Glutamatergic neuron (in vitro differentiated cells): Measurements from ENCODE around the gene CNIH4. TPM values are rescaled to one million over a fixed set of nuclear protein-coding genes. Genes with fewer than 3 reads are reported as not detected.

Experiments
- DNase-seq: peaks from one replicate; pipeline ENCODE4 v3.0.0; 2022
- H3K27ac Mint-ChIP-seq: one replicate; pipeline ENCODE4 v1.8.0; 2020; ENCODE audit warnings: mild to moderate bottlenecking, mixed read lengths, inconsistent platforms; ENCODE audit not compliant: unreplicated experiment
- H3K27me3 Mint-ChIP-seq: one replicate; pipeline ENCODE4 v1.8.0; 2020; ENCODE audit warnings: mild to moderate bottlenecking, moderate library complexity, mixed read lengths, inconsistent platforms; ENCODE audit not compliant: unreplicated experiment
- H3K36me3 Mint-ChIP-seq: one replicate; pipeline ENCODE4 v1.8.0; 2020; ENCODE audit warnings: mild to moderate bottlenecking, mixed read lengths, inconsistent platforms; ENCODE audit not compliant: unreplicated experiment
- H3K4me1 Mint-ChIP-seq: one replicate; pipeline ENCODE4 v1.8.0; 2020; ENCODE audit warnings: mild to moderate bottlenecking, low read depth, mixed read lengths, inconsistent platforms; ENCODE audit not compliant: unreplicated experiment
- H3K4me3 Mint-ChIP-seq: one replicate; pipeline ENCODE4 v1.8.0; 2020; ENCODE audit warnings: mild to moderate bottlenecking, mixed read lengths, inconsistent platforms; ENCODE audit not compliant: unreplicated experiment
- H3K9me3 Mint-ChIP-seq: one replicate; pipeline ENCODE4 v1.8.0; 2020; ENCODE audit warnings: mild to moderate bottlenecking, moderate library complexity, mixed read lengths, inconsistent platforms; ENCODE audit not compliant: unreplicated experiment
- total RNA-seq: library from RNA; stranded (reverse); fragmentation: NEBNext Ultra II Directional; extraction: Animal tissue kit (Norgen Biotek cat#: 25700); gene quantifications from one replicate; pipeline ENCODE4 v1.2.1, GENCODE V29; 2021; ENCODE audit not compliant: unreplicated experiment
- TF ChIP-seq, protein P1 (sequence below): fragments of 200-600 bp; sonication (generic); IDR thresholded peaks from one replicate; pipeline ENCODE4 v1.5.0; 2021; ENCODE audit not compliant: partially characterized antibody, unreplicated experiment

Gene CNIH4
- total RNA-seq, 1 donor from 2014 or later, result 85.5 TPM

DNA sequence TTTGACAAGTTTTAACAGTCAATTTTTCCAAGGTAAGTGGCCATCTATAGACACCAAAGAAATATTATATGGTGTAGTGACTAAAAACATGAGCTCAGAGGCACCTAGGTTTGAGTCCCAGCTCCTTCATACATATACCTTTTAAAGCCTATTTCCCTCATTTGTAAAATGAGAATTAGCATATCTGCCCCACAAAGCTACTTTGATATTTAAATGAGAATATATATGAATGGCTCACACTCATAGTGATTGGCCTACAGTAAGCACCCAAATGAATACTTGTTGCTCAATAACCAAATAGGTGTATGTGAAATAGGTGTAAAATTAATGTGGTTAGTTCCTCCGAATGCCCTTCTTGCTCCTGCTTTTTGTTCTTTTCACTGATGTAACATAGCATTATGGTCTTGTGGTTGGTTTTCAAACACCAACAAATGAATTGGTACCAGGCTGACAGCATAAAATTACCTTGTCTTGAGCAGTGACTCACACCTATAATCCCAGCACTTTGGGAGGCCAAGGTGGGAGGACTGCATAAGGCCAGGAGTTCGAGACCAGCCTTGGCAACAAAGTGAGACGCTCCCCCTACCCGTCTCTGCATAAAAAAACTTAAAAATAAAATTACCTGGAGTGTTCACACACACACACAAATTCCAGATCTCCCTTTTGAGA is 25.3 kb downstream of the CNIH4 start:
- Mint-ChIP-seq H3K4me3 (no peak overlapping the region), H3K27ac (no peak overlapping the region)
- TF ChIP-seq, protein P1, sequence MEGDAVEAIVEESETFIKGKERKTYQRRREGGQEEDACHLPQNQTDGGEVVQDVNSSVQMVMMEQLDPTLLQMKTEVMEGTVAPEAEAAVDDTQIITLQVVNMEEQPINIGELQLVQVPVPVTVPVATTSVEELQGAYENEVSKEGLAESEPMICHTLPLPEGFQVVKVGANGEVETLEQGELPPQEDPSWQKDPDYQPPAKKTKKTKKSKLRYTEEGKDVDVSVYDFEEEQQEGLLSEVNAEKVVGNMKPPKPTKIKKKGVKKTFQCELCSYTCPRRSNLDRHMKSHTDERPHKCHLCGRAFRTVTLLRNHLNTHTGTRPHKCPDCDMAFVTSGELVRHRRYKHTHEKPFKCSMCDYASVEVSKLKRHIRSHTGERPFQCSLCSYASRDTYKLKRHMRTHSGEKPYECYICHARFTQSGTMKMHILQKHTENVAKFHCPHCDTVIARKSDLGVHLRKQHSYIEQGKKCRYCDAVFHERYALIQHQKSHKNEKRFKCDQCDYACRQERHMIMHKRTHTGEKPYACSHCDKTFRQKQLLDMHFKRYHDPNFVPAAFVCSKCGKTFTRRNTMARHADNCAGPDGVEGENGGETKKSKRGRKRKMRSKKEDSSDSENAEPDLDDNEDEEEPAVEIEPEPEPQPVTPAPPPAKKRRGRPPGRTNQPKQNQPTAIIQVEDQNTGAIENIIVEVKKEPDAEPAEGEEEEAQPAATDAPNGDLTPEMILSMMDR, result no peak

DNA sequence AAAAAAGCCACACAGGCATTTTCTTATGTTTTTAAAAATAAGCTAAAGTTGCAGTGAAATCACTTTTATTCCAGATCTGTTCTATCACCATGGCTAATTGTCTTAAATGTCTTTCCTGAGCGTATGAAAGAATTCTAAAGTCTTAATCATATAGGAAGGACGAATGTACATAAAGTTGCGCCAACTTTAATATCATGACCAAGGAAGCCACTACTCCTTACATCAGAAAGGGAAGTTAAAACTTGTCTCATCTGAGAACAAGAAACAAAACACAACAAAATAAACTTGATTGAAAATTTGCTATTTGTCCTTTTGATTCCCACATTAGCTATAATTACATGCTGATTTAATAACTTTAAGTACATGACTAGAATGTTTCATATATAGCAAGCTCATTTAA is 26.5 kb downstream of the CNIH4 start:
- H3K9me3 Mint-ChIP-seq, result no peaks in the 10 kb centered on the region
- no peaks in the 10 kb centered on the region for H3K27me3 Mint-ChIP-seq
- no peak overlapping the region for H3K4me3 Mint-ChIP-seq
- TF ChIP-seq, protein P1, result no peak
- no peak for DNase-seq
- no peak overlapping the region for H3K27ac Mint-ChIP-seq
- no peaks in the 10 kb centered on the region for H3K4me1 Mint-ChIP-seq
- no peaks in the 10 kb centered on the region for H3K36me3 Mint-ChIP-seq

More for the DNA sequence above, 25.3 kb downstream of the CNIH4 start:
- no peak for DNase-seq
- H3K27me3 Mint-ChIP-seq, result no peaks in the 10 kb centered on the region
- H3K4me1 Mint-ChIP-seq, result no peaks in the 10 kb centered on the region
- no peaks in the 10 kb centered on the region for H3K36me3 Mint-ChIP-seq
- H3K9me3 Mint-ChIP-seq, result no peaks in the 10 kb centered on the region

DNA sequence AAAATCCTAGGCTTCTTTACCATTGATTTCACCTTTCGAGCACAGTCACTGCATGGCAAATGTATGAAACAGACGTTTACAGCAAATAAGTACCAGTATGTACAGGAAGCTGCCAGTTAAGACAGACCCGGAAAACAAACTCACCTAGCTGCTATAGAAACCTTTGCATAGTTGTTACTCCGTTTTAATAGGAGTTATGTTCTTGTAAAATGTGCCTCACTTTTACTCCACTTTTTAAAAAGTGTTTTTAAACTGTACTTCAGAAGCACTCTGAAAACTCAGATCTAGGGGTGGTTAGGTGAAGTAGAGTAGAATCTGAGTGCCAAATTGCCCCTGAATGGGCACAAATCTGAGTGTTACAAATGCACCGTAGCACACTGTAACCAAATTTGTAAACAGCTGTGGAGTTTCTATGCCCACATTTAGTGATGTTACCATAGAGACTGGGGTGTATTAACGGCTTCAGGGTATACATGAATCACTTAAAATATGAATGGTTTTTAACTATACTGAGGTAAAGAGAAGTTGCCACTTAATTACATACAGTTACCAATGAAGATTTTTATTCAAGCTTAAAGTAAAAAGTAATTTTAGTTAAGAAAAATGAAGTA is 30.7 kb downstream of the CNIH4 start:
- Mint-ChIP-seq H3K4me1 (no peaks in the 10 kb centered on the region), H3K9me3 (peaks cover 1% of the 10 kb centered on the region), H3K27me3 (no peaks in the 10 kb centered on the region), H3K27ac (no peak overlapping the region), H3K4me3 (no peak overlapping the region), H3K36me3 (no peaks in the 10 kb centered on the region)
- TF ChIP-seq, protein P1, result no peak
- no peak for DNase-seq

DNA sequence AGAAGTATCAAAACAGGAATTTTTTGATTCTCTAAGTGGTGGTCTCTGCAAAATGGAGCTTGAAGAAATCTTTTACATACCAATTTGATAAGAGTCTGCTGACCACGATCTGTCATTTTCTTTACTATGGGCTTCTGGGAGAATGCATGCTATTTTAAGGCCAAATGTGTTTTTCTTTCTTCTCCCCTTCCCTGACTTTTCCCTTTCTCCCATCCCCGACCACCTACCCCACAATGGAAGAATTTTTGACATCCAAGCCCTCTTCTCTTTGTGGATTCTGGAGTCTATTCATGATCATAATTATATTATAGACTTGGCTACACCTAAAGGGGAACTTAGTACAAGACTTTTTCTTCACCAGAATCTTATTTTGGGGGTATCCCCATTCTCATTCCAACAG is 31.3 kb downstream of the CNIH4 start:
- Mint-ChIP-seq H3K36me3 (no peaks in the 10 kb centered on the region), H3K27me3 (no peaks in the 10 kb centered on the region), H3K9me3 (peaks cover 1% of the 10 kb centered on the region), H3K4me3 (no peak overlapping the region), H3K27ac (no peak overlapping the region), H3K4me1 (no peaks in the 10 kb centered on the region)
- no peak for DNase-seq
- TF ChIP-seq, protein P1, result no peak

DNA sequence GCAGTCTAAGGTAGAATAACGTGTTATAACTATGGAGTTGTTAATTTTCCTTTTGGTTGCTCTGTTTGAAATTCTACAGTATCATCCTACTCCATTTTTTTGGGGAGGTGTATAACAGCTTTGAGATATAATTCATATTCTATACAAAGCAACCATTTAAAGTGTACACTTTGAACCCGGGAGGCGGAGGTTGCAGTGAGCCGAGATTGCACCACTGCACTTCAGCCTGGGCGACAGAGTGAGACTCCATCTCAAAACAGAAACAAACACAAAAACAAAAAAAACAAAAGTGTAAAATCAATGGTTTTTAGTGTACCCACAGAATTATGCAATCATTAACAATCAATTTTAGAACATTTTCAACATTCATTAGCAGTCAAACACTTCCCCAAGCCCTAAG is 33.8 kb downstream of the CNIH4 start:
- Mint-ChIP-seq H3K27ac (no peak overlapping the region), H3K9me3 (peaks cover 1% of the 10 kb centered on the region), H3K36me3 (no peaks in the 10 kb centered on the region), H3K4me3 (no peak overlapping the region), H3K27me3 (no peaks in the 10 kb centered on the region), H3K4me1 (no peaks in the 10 kb centered on the region)
- no peak for DNase-seq
- TF ChIP-seq, protein P1, result no peak
